Measurements from ENCODE around the gene PRKCZ. TPM values are rescaled to one million over a fixed set of nuclear protein-coding genes. Genes with fewer than 3 reads are reported as not detected.

The PRKCZ gene
- total RNA-seq, 1 donor from 2014 or later, result 1.3 TPM

- no peak for TF ChIP-seq CTCF (IDR thresholded peaks at IDR 0.05)
- H3K27me3 ChIP-seq, result no peaks in the 10 kb centered on the region
- no peaks in the 10 kb centered on the region for H3K4me1 ChIP-seq
- no peaks in the 10 kb centered on the region for H3K36me3 ChIP-seq
- no peak overlapping the region for H3K27ac ChIP-seq
- intact Hi-C loops (cut with DNase I), result no loop called here
- no peak overlapping the region for H3K4me3 ChIP-seq
- DNase-seq (ENCODE audit: low spot score in 2 of 2), result no peak
- H3K9me3 ChIP-seq, result no peaks in the 10 kb centered on the region
Measured at GRCh38 chr1:2027961-2028583, 22.1 kb upstream of the PRKCZ start.

GRCh38 chr1:2028870-2029560, 21.2 kb upstream of the PRKCZ start:
- Histone ChIP-seq H3K36me3 (no peaks in the 10 kb centered on the region), H3K27ac (no peak overlapping the region), H3K4me3 (no peak overlapping the region), H3K9me3 (no peaks in the 10 kb centered on the region), H3K27me3 (no peaks in the 10 kb centered on the region), H3K4me1 (no peaks in the 10 kb centered on the region)
- intact Hi-C loops (cut with DNase I), result no loop called here
- no peak for DNase-seq (ENCODE audit: low spot score in 2 of 2)
- TF ChIP-seq CTCF (IDR thresholded peaks at IDR 0.05), result no peak

GRCh38 chr1:2029561-2029960, 20.6 kb upstream of the PRKCZ start:
- intact Hi-C loops (cut with DNase I), result no loop called here
- no peaks in the 10 kb centered on the region for H3K4me1 ChIP-seq
- H3K4me3 ChIP-seq, result no peak overlapping the region
- H3K9me3 ChIP-seq, result no peaks in the 10 kb centered on the region
- H3K27me3 ChIP-seq, result no peaks in the 10 kb centered on the region
- H3K36me3 ChIP-seq, result no peaks in the 10 kb centered on the region
- H3K27ac ChIP-seq, result no peak overlapping the region
- no peak for TF ChIP-seq CTCF (IDR thresholded peaks at IDR 0.05)
- no peak for DNase-seq (ENCODE audit: low spot score in 2 of 2)

GRCh38 chr1:2030076-2030871, 19.9 kb upstream of the PRKCZ start:
- H3K27ac ChIP-seq, result no peak overlapping the region
- H3K36me3 ChIP-seq, result no peaks in the 10 kb centered on the region
- no peak overlapping the region for H3K4me3 ChIP-seq
- intact Hi-C loops (cut with DNase I), result no loop called here
- no peaks in the 10 kb centered on the region for H3K9me3 ChIP-seq
- no peak for DNase-seq (ENCODE audit: low spot score in 2 of 2)
- TF ChIP-seq CTCF (IDR thresholded peaks at IDR 0.05), result no peak
- H3K27me3 ChIP-seq, result no peaks in the 10 kb centered on the region
- no peaks in the 10 kb centered on the region for H3K4me1 ChIP-seq

- Histone ChIP-seq H3K27ac (no peak overlapping the region), H3K4me1 (no peaks in the 10 kb centered on the region), H3K27me3 (no peaks in the 10 kb centered on the region), H3K4me3 (no peak overlapping the region), H3K36me3 (no peaks in the 10 kb centered on the region), H3K9me3 (no peaks in the 10 kb centered on the region)
- TF ChIP-seq CTCF (IDR thresholded peaks at IDR 0.05), result no peak
- no peak for DNase-seq (ENCODE audit: low spot score in 2 of 2)
- intact Hi-C loops (cut with DNase I), result no loop called here
Measured at GRCh38 chr1:2031546-2032540, 18.4 kb upstream of the PRKCZ start.

Measured in ascending aorta (tissue), 2 donors.